GM21737 (cell line): ENCODE data around the gene SPAG4.

Source experiments
- ATAC-seq: cut with Tn5 transposase; IDR thresholded peaks from one replicate; pipeline ENCODE4 v1.9.1; 2021; ENCODE audit warnings: mild to moderate bottlenecking, moderate library complexity; ENCODE audit not compliant: unreplicated experiment

The SPAG4 gene

DNA sequence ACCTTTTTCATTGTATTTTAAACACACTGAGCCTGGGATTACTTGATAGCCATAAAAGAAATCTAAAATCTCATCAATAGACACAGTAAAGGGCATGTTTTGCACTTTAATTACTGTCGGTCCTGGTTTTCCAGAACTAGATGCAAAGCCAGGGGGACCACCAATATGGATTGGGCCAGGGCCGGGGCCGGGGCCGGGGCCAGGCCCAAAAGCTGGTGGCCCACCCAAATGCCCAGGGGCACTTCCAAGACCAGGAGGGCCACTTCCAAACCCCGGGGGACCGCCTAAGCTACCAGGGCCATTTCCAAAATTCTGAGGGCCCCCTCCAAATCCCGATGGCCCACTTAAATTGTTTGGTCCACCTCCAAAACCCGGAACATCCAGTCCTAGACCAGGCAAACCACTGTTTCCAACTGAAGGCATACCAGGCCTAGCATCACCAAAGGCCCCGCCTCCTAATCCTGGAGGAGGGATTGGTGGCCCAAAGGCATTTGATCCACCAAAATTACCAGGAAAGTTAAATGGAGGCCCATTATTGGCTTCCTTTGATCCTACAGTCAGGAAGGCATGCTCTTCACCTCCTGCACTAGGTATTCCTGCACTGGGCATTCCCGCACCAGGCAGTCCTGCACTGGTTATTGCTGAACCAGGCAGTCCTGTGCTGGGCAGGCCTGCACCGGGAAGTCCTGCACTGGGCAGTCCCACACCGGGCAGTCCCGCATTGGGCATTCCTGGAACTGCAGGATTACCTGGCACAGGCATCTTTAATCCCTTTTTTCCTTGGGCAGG is 37.2 kb downstream of the SPAG4 start:
- no peak for ATAC-seq

- no peak for ATAC-seq
These were observed 37.8 kb downstream of the SPAG4 start for GRCh38 chr20:35653430-35653734.

DNA sequence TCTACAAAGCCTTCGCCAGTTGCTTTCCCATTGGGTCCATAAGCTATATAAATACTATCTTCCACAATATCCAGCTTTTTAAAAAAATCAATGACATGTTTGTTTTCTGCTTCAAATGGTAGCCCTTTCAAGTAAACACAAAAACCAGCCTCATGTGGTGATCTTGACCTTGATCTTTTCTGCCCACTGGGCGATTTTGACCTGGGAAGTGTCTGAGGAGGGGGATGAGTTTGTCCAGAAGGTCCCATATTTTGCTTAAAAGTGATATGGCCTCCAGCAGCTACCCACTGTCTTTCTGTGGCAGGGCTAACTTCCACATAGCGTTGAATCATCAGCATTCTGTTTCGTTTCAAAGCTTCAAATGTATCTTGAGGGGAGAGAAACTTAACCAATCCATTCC is 38.3 kb downstream of the SPAG4 start:
- ATAC-seq = no peak

GRCh38 chr20:35654415-35654814 is 38.8 kb downstream of the SPAG4 start:
- ATAC-seq = no peak

DNA sequence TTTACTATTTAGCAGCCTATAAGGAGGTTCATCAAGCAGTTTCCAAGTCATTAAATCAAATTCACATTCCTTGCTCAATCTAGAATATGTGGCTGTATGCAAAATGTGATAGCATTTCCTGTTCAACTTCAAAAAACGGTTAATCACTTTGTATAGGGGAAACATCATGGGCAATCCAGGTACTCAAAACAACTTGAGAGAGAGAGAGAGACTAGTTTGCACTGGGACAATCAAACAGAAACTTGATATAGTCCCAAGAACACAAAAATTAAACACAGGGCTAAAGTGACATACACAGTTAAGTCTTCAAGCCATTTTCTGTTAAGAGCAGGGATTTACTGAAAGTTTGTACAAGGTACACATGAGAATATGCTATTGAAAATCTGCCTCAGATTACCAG is 41.6 kb downstream of the SPAG4 start:
- no peak for ATAC-seq

GRCh38 chr20:35660122-35660937 is 44.7 kb downstream of the SPAG4 start:
- no peak for ATAC-seq

DNA sequence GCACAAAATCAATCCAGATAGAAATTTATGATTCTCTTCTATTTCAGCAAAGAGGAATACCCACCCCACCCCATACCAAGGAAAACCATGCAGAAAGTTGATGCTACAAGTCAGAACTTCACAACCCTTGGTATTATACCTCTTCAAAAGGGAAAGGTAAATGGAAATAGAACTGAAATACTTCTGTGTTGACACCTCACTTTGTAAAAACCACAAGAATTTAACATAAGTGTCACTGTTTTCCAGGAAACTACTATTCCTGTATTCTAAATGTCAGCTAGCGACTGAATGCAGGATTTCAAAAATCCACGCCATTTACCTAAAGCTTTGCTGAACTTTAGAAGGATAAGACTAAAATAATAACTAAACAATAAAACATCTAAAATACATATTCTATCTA is 45.4 kb downstream of the SPAG4 start:
- no peak for ATAC-seq

- no peak for ATAC-seq
These were observed 46.3 kb downstream of the SPAG4 start for GRCh38 chr20:35661908-35662307.

GRCh38 chr20:35662551-35662950 is 46.9 kb downstream of the SPAG4 start:
- ATAC-seq = no peak

DNA sequence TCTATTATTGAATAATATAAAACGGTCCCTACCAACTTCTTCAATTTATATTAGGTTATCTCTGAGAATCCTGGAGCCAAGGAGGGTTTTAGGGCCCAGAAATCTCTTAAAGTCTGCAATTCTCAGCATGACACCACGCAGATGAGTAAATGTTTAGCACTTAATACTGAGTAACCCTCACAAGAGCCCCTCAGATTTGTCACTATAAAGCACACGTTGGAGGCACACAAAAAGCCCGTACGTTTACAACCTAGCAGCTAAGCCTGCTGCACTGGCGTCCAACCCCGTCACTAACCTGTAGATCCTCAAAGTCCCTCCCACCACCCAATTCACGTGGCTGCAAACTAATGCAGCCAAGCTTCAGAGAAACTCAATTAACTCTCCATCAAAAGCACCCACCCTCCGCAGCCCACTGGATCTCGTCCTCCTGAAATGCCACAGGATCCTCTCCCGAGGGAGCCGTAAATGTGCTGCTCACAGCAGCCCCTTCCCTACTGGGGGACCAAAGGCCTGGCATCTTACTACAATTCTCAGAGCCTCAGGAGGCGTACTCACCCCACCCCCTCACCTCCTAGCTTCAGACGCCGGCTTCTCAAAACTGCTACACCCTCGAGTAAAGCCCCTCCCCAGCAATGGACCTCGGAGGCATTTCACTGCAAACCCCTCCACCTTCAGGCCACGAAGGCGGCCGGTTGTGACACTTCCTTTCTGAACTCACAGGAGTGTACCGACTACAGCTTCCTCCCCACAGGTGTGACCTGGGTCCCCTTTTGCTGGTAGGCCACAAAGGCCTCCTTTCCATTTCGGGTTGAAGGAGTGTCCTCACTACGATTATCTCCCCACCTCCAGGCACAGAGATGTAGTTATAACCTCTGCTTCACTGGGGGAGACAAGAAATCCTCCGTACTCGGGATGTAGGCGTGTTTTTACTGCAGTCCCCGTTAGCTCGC is 48.2 kb downstream of the SPAG4 start:
- ATAC-seq = peak; percentile 34

DNA sequence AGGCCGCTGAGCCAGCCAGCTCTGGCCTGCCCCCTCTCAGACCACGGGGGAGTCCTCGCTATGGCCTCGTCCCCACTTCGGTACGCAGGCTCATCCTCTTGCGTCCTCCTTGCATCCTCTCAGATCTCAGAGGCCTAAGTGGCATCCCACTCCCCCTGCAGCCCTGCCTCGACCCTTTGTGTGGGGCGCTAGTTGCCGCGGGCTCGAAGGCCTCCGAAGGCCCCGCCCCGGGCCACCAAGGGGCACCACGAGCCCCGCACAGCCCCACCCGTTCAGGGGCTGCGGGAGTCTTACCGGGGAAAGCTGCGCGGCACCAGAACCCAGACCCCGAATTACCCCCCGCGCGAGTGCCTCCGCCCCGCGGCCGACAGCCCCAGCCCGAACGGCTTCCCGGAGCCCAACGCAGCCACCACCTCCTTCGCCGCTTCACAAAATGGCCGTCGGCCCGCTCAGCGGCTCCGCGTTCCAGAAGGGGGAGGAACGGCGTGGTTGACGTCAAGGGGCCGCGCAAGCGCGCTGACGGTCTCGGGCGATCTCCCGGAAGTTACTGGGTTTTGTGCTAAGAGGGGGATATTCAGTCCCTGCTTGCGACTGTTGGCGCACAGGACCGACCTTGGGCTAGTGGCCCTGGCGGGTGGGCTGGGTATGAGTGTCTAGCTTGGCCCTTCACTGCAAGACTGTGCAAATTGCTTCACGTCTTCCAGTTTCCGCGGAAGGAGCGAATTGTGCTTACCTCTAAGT is 49.0 kb downstream of the SPAG4 start, which contains the start of the genes CPNE1 and RBM12:
Gene CPNE1 (minus strand): TSS at position 435 of the 741 bp plus-strand sequence. CDS start 31,977 bp downstream, outside the sequence.
Gene RBM12 (minus strand): TSS at position 435 of the 741 bp plus-strand sequence. CDS start 9,578 bp downstream, outside the sequence.
- ATAC-seq = peak; percentile 73

GRCh38 chr20:35665949-35666288 is 50.3 kb downstream of the SPAG4 start:
- no peak for ATAC-seq

DNA sequence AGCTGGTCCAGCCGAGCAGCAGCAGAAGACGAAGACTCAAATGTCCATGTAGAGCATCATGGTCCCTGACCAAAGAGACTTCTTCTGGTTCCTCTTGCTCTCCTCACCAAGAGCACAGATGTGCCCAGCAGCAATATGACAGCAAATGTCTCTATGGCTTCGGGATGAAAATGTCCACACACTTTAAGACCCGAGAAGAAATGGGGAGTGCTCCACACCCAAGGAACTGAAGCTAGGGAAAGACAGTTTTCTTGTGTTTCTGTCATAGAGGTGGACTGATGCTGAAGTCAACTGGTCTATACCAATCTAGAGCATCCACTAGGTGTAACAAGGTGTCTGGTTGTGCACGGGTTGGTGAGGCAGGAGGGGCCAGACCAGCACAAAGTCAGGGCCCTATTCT is 53.6 kb downstream of the SPAG4 start:
- ATAC-seq = no peak

DNA sequence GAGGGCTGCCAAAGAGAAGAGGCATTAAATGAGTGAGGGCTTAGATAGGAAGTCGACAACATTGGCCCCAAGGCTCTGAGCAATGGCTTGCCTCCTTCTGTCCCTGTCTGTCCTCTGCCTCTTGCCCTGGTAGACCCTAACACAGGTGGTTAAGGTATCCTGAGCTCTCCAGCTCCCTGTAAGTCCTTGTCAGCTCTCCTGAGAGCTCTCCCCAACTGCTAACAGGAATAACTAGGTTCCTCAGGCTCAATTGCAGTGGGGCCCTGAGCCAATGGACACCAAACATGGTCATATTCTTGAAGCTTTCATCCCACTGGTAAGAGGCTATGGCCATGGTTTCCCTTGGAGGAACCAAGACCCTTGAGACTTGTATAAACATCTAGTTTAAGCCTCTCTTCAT is 54.1 kb downstream of the SPAG4 start:
- no peak for ATAC-seq
